Spleen (tissue), 11 donors: ENCODE measurements around the gene MREG. TPM values are rescaled to one million over a fixed set of nuclear protein-coding genes. Genes with fewer than 3 reads are reported as not detected.

ENCODE experiments used
- DNase-seq: peaks from one replicate; pipeline ENCODE4 v3.0.0-alpha.2; 2020
- H3K27ac ChIP-seq, 8 donors: fragments of 200-600 bp; sonication (generic) in 7 of 8; 1 replicate in 4 of 8; 2 replicates in 4 of 8; pipeline versions ENCODE4 v1.5.0 to v1.8.0; 2016 to 2021; ENCODE audit warnings: inconsistent platforms in 4 of 8, mild to moderate bottlenecking in 4 of 8, moderate library complexity in 1 of 8
- H3K27me3 ChIP-seq, 7 donors: fragments of 200-600 bp; sonication (generic) in 6 of 7; replicated peaks in 1 of 7; 1 replicate in 4 of 7; 2 replicates in 3 of 7; pipeline versions ENCODE4 v1.5.0 to v1.8.0; 2016 to 2021; ENCODE audit warnings: inconsistent platforms in 3 of 7, mild to moderate bottlenecking in 1 of 7
- H3K36me3 ChIP-seq, 6 donors: fragments of 200-600 bp; sonication (generic) in 5 of 6; 1 replicate in 4 of 6; 2 replicates in 2 of 6; pipeline versions ENCODE4 v1.5.0 to v1.8.0; 2016 to 2021; ENCODE audit warnings: inconsistent platforms in 2 of 6
- H3K4me1 ChIP-seq, 6 donors: fragments of 200-600 bp; sonication (generic) in 5 of 6; 1 replicate in 3 of 6; 2 replicates in 3 of 6; pipeline versions ENCODE4 v1.5.0 to v1.8.0; 2016 to 2021; ENCODE audit warnings: inconsistent platforms in 3 of 6
- H3K4me3 ChIP-seq, 8 donors: fragments of 200-600 bp; sonication (generic) in 7 of 8; 1 replicate in 4 of 8; 2 replicates in 4 of 8; pipeline versions ENCODE4 v1.5.0 to v1.8.0; 2016 to 2021; ENCODE audit warnings: inconsistent platforms in 4 of 8, mild to moderate bottlenecking in 4 of 8, moderate library complexity in 2 of 8
- H3K9me3 ChIP-seq, 8 donors: fragments of 200-600 bp; sonication (generic) in 7 of 8; 1 replicate in 4 of 8; 2 replicates in 4 of 8; pipeline versions ENCODE4 v1.5.0 to v1.8.0; 2016 to 2021; ENCODE audit warnings: inconsistent platforms in 4 of 8
- POLR2A ChIP-seq, 3 donors: fragments of 450-650 bp; IDR thresholded peaks; one replicate each; pipeline ENCODE4 v1.5.1; 2017; ENCODE audit warnings: antibody characterized with exemption in 3 of 3, mild to moderate bottlenecking in 1 of 3
- POLR2AphosphoS5 ChIP-seq, 3 donors: sonication (generic); formaldehyde crosslinking; IDR thresholded peaks; one replicate each; pipeline ENCODE4 v1.5.1; 2017; ENCODE audit warnings: antibody characterized with exemption in 3 of 3
- WGBS, 5 donors: extraction: QIAGEN DNeasy Blood & Tissue Kit in 3 of 5; methylation state at CpG; one replicate each; pipeline versions ENCODE4 v1.1.5 to v1.1.7; 2013 to 2018; 5-methylcytosine and 5-hydroxymethylcytosine counted together
- intact Hi-C: fragments of 100-400 bp; cut with DNase I; formaldehyde crosslinking; loops from one replicate; pipeline ENCODE4 v1.15.0; 2023; ENCODE audit warnings: low total_unique reads
- polyA plus RNA-seq, 3 donors: library from polyadenylated mRNA; stranded (reverse); fragments of 200-250 nt; gene quantifications; one replicate each; pipeline ENCODE4 v1.2.1, GENCODE V29; 2013
- total RNA-seq, 7 donors: library from RNA; depleted of rRNA in 3 of 7; stranded (reverse); fragments of >200 nt in 3 of 7; fragmentation: NEBNext Ultra II Directional in 4 of 7; extraction: Animal tissue kit (Norgen Biotek cat#: 25700) in 4 of 7; gene quantifications; one replicate each; pipeline versions ENCODE4 v1.1.0 to v1.2.1, GENCODE V29; 2016 to 2021
- TF ChIP-seq, protein P1 (sequence below), 11 experiments: fragments of 200-600 bp in 7 of 11; fragments of 450-650 bp in 4 of 11; sonication (generic) in 4 of 11; IDR thresholded peaks in 8 of 11; conservative IDR thresholded peaks in 3 of 11; 1 replicate in 7 of 11; 2 replicates in 4 of 11; pipeline versions ENCODE4 v1.4.0 to v1.8.0; 2016 to 2021; ENCODE audit warnings: antibody characterized with exemption in 11 of 11, inconsistent platforms in 4 of 11, mild to moderate bottlenecking in 1 of 11
- donor health status: healthy with polysubstance abuse.
- donor health status: DM: no; HTN: no; CAD: no; lungs with moderate emphysema.
- donor health status: DM: no; HTN: no; CAD: no.
- donor health status: Bipolar disorder and iron deficiency.
- donor health status: healthy.
- donor health status: DM: no; HTN: no; CAD: no.
- donor health status: DM: yes; HTN: yes; CAD: no.

MREG gene
- total and polyA plus RNA-seq, 10 donors: 4.5 to 8.3 (median 6.6) TPM

DNA sequence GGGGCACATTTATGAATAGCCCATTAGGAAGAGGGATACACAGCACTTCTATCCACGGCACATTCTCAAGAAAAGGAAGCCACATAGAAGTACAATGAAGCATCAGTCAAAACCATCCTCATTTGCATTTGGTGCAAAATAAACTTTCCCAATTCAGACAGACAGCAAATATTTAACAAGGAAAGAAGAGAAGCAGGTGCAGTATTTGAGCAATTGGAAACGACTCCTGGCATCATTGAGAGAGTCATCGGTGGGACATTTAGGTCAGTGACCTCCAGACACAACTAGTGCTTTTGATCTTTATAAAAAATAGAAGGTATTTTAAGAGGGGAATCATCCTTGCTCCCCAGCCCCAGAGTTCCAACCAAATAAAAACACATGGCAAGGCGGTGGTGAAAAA is 118.0 kb downstream of the MREG start:
- H3K36me3 ChIP-seq: no peaks in the 10 kb centered on the region
- 79 to 94% (median 89%) methylated on average over 4 of the region's 4 CpGs for WGBS, 5 donors
- no peaks in the 10 kb centered on the region for H3K9me3 ChIP-seq
- DNase-seq: no peak
- H3K27ac ChIP-seq: no peak overlapping the region
- peaks cover 0 to 16% (median 0%) of the 10 kb centered on the region in 6 donors for H3K4me1 ChIP-seq
- H3K4me3 ChIP-seq: no peak overlapping the region
- intact Hi-C loops: no loop called here
- H3K27me3 ChIP-seq: no peaks in the 10 kb centered on the region
- no peak for TF ChIP-seq POLR2A (IDR thresholded peaks at IDR 0.05)
- TF ChIP-seq, protein P1, sequence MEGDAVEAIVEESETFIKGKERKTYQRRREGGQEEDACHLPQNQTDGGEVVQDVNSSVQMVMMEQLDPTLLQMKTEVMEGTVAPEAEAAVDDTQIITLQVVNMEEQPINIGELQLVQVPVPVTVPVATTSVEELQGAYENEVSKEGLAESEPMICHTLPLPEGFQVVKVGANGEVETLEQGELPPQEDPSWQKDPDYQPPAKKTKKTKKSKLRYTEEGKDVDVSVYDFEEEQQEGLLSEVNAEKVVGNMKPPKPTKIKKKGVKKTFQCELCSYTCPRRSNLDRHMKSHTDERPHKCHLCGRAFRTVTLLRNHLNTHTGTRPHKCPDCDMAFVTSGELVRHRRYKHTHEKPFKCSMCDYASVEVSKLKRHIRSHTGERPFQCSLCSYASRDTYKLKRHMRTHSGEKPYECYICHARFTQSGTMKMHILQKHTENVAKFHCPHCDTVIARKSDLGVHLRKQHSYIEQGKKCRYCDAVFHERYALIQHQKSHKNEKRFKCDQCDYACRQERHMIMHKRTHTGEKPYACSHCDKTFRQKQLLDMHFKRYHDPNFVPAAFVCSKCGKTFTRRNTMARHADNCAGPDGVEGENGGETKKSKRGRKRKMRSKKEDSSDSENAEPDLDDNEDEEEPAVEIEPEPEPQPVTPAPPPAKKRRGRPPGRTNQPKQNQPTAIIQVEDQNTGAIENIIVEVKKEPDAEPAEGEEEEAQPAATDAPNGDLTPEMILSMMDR (IDR thresholded peaks at IDR 0.05 in 8 of 11, conservative IDR thresholded peaks at IDR 0.05 in 3 of 11): no peak
- TF ChIP-seq POLR2AphosphoS5 (IDR thresholded peaks at IDR 0.05): no peak

Other genes with a start within 250 kb of the MREG start
- 10 to 100 TPM in 5 of 7 donors, 1 to 10 TPM in 2; 6.9 to 16.9 (median 12.9) TPM for gene PECR, start 68.3 kb upstream of the MREG start, total RNA-seq
- gene PECR, start 68.3 kb upstream of the MREG start, polyA plus RNA-seq: 1 to 10 TPM; 5.0 to 6.2 (median 5.1) TPM
- 1 to 10 TPM in 3 of 7 donors, under 1 TPM in 4; 0.57 to 1.3 (median 0.94) TPM for gene TMEM169, start 68.4 kb upstream of the MREG start, total RNA-seq
- under 1 TPM; 0.19 to 0.35 (median 0.24) TPM for gene TMEM169, start 68.4 kb upstream of the MREG start, polyA plus RNA-seq
- 100 to 1,000 TPM; 146 to 252 (median 211) TPM for gene XRCC5, start 95.8 kb upstream of the MREG start, total RNA-seq
- 10 to 100 TPM; 63.5 to 81.8 (median 77.4) TPM for gene XRCC5, start 95.8 kb upstream of the MREG start, polyA plus RNA-seq